Uterus (tissue), 4 donors: ENCODE data around the gene NFATC4. TPM values are rescaled to one million over a fixed set of nuclear protein-coding genes. Genes with fewer than 3 reads are reported as not detected.

Experiments used
- DNase-seq, 2 donors: peaks; one replicate each; pipeline ENCODE4 v3.0.0-alpha.2; 2019 to 2020
- H3K27ac ChIP-seq, 2 donors: fragments of 200-600 bp; sonication (generic); 1 replicate in 1 of 2; 2 replicates in 1 of 2; pipeline ENCODE4 v1.5.1; 2016 to 2018
- H3K27me3 ChIP-seq, 2 donors: fragments of 200-600 bp; sonication (generic); one replicate each; pipeline ENCODE4 v1.5.1; 2018 to 2019; ENCODE audit warnings: control low read depth in 1 of 2
- H3K36me3 ChIP-seq, 2 donors: fragments of 200-600 bp; sonication (generic); one replicate each; pipeline ENCODE4 v1.5.1; 2019; ENCODE audit warnings: control low read depth in 1 of 2
- H3K4me1 ChIP-seq, 2 donors: fragments of 200-600 bp; sonication (generic); one replicate each; pipeline ENCODE4 v1.5.1; 2018 to 2019; ENCODE audit warnings: control low read depth in 1 of 2
- H3K4me3 ChIP-seq, 2 donors: fragments of 200-600 bp; sonication (generic); 1 replicate in 1 of 2; 2 replicates in 1 of 2; pipeline ENCODE4 v1.5.1; 2018 to 2019; ENCODE audit warnings: mild to moderate bottlenecking in 1 of 2
- H3K9me3 ChIP-seq, 2 donors: fragments of 200-600 bp; sonication (generic); one replicate each; pipeline ENCODE4 v1.5.1; 2019; ENCODE audit warnings: control low read depth in 1 of 2
- CTCF ChIP-seq, 4 experiments: fragments of 200-600 bp in 2 of 4; fragments of 450-650 bp in 2 of 4; sonication (generic) in 2 of 4; IDR thresholded peaks; one replicate each; pipeline ENCODE4 v1.5.1; 2016 to 2019; ENCODE audit warnings: antibody characterized with exemption in 4 of 4, mild to moderate bottlenecking in 2 of 4, moderate library complexity in 1 of 4
- POLR2A ChIP-seq, 2 donors: fragments of 450-650 bp; IDR thresholded peaks; one replicate each; pipeline ENCODE4 v1.6.1; 2016; ENCODE audit warnings: antibody characterized with exemption in 2 of 2, mild to moderate bottlenecking in 1 of 2, moderate library complexity in 1 of 2
- intact Hi-C: fragments of 100-400 bp; cut with DNase I; formaldehyde crosslinking; loops from one replicate; pipeline ENCODE4 v1.15.1; 2023; ENCODE audit warnings: low total_unique reads
- total RNA-seq, 4 donors: library from RNA; depleted of rRNA in 3 of 4; stranded (reverse); fragments of >200 nt in 3 of 4; gene quantifications; one replicate each; pipeline versions ENCODE4 v1.1.0 to v1.2.4, GENCODE V29; 2014 to 2023
- donor health status: DM: yes; HTN: yes; CAD: no.

Gene NFATC4
- total RNA-seq, 4 donors from 2014 or later = 25.6 to 187 (median 86.4) TPM

- no peak for DNase-seq
- TF ChIP-seq POLR2A (IDR thresholded peaks at IDR 0.05) = no peak
- no peak for TF ChIP-seq CTCF (IDR thresholded peaks at IDR 0.05)
- intact Hi-C loops = loop anchor here (5.0 kb wide), 1 partner anchor 66 kb away; no protein-coding TSS in a partner anchor
- Histone ChIP-seq H3K36me3 (no peaks in the 10 kb centered on the region), H3K27me3 (no peaks in the 10 kb centered on the region), H3K4me3 (peak overlapping the region; percentile 69 to 81), H3K27ac (peak overlapping the region; percentile 94 to 99), H3K9me3 (no peaks in the 10 kb centered on the region), H3K4me1 (no peaks in the 10 kb centered on the region)
Observed at GRCh38 chr14:24366413-24366720, 1.6 kb upstream of the NFATC4 start.

GRCh38 chr14:24366721-24367513 is 1.1 kb upstream of the NFATC4 start:
- TF ChIP-seq CTCF (IDR thresholded peaks at IDR 0.05) = no peak
- TF ChIP-seq POLR2A (IDR thresholded peaks at IDR 0.05) = peak; percentile 82 to 83
- H3K27ac ChIP-seq = peak overlapping the region; percentile 94 to 99
- no peaks in the 10 kb centered on the region for H3K27me3 ChIP-seq
- intact Hi-C loops = loop anchor here (5.0 kb wide), 1 partner anchor 65 kb away; no protein-coding TSS in a partner anchor
- H3K4me1 ChIP-seq = no peaks in the 10 kb centered on the region
- H3K9me3 ChIP-seq = no peaks in the 10 kb centered on the region
- H3K36me3 ChIP-seq = no peaks in the 10 kb centered on the region
- peak overlapping the region; percentile 69 to 81 for H3K4me3 ChIP-seq
- DNase-seq = peak; percentile 92 to 96

GRCh38 chr14:24368212-24368561 is 203 bp downstream of the NFATC4 start:
- Histone ChIP-seq H3K36me3 (no peaks in the 10 kb centered on the region), H3K27me3 (no peaks in the 10 kb centered on the region), H3K9me3 (no peaks in the 10 kb centered on the region), H3K4me1 (no peaks in the 10 kb centered on the region), H3K27ac (peak overlapping the region; percentile 94 to 99), H3K4me3 (peak overlapping the region; percentile 69 to 81)
- no peak for DNase-seq
- TF ChIP-seq POLR2A (IDR thresholded peaks at IDR 0.05) (no peak), CTCF (IDR thresholded peaks at IDR 0.05) (no peak)
- intact Hi-C loops = loop anchor here (5.0 kb wide), 1 partner anchor 64 kb away; no protein-coding TSS in a partner anchor

GRCh38 chr14:24368562-24369252 is 723 bp downstream of the NFATC4 start:
- no peaks in the 10 kb centered on the region for H3K27me3 ChIP-seq
- TF ChIP-seq POLR2A (IDR thresholded peaks at IDR 0.05) (peak; percentile 10 to 84), CTCF (IDR thresholded peaks at IDR 0.05) (peak in 1 of 4 experiments; percentile 9)
- no peaks in the 10 kb centered on the region for H3K36me3 ChIP-seq
- peak; percentile 79 to 83 for DNase-seq
- H3K4me3 ChIP-seq = peak overlapping the region; percentile 69 to 81
- H3K9me3 ChIP-seq = no peaks in the 10 kb centered on the region
- intact Hi-C loops = loop anchor here (5.0 kb wide), 1 partner anchor 64 kb away; no protein-coding TSS in a partner anchor
- peak overlapping the region; percentile 94 to 99 for H3K27ac ChIP-seq
- no peaks in the 10 kb centered on the region for H3K4me1 ChIP-seq

GRCh38 chr14:24369463-24369862 is 1.5 kb downstream of the NFATC4 start:
- intact Hi-C loops = loop anchor here (5.0 kb wide), 1 partner anchor 63 kb away; no protein-coding TSS in a partner anchor
- Histone ChIP-seq H3K27me3 (no peaks in the 10 kb centered on the region), H3K9me3 (no peaks in the 10 kb centered on the region), H3K27ac (peak overlapping the region; percentile 94 to 99), H3K4me1 (no peaks in the 10 kb centered on the region), H3K36me3 (no peaks in the 10 kb centered on the region), H3K4me3 (peak overlapping the region in 1 of 2 donors; percentile 69)
- TF ChIP-seq POLR2A (IDR thresholded peaks at IDR 0.05) (no peak), CTCF (IDR thresholded peaks at IDR 0.05) (no peak)
- peak; percentile 35 to 36 for DNase-seq
